Osteoblast (primary cell): Measurements from ENCODE around the gene TRPM5. TPM values are rescaled to one million over a fixed set of nuclear protein-coding genes. Genes with fewer than 3 reads are reported as not detected.

Source experiments
- DNase-seq: peaks from one replicate; pipeline ENCODE4 v3.0.0; 2011; ENCODE audit warnings: low spot score, mixed read lengths; ENCODE audit not compliant: insufficient read length; ENCODE audit errors: missing footprints
- H2AFZ ChIP-seq: 2 replicates; pipeline ENCODE4 v1.6.0; 2011; ENCODE audit warnings: mild to moderate bottlenecking, low read length
- H3K27ac ChIP-seq: 2 replicates; pipeline ENCODE4 v1.5.1; 2011; ENCODE audit warnings: mild to moderate bottlenecking, low read depth, low read length, moderate library complexity
- H3K27me3 ChIP-seq: 2 replicates; pipeline ENCODE4 v1.6.0; 2012; ENCODE audit warnings: mild to moderate bottlenecking, control low read depth, inconsistent platforms, low read length, moderate library complexity; ENCODE audit not compliant: insufficient read depth
- H3K36me3 ChIP-seq: 2 replicates; pipeline ENCODE4 v1.5.1; 2011; ENCODE audit warnings: mild to moderate bottlenecking, low read length, control low read depth, moderate library complexity; ENCODE audit not compliant: insufficient read depth
- H3K4me1 ChIP-seq: 2 replicates; pipeline ENCODE4 v1.5.1; 2011; ENCODE audit warnings: mild to moderate bottlenecking, low read length, control low read depth, moderate library complexity; ENCODE audit not compliant: insufficient read depth
- H3K4me2 ChIP-seq: 2 replicates; pipeline ENCODE4 v1.6.0; 2011; ENCODE audit warnings: mild to moderate bottlenecking, low read length; ENCODE audit not compliant: insufficient read depth
- H3K4me3 ChIP-seq: fragments of 200-600 bp; sonication (generic); 3 replicates; pipeline ENCODE4 v1.5.1; 2012; ENCODE audit warnings: mild to moderate bottlenecking, low read length, inconsistent platforms; ENCODE audit not compliant: insufficient read depth
- H3K79me2 ChIP-seq: 2 replicates; pipeline ENCODE4 v1.6.0; 2012; ENCODE audit warnings: mild to moderate bottlenecking, low read length, control low read depth, inconsistent platforms; ENCODE audit not compliant: insufficient read depth
- H3K9me3 ChIP-seq: 2 replicates; pipeline ENCODE4 v1.5.1; 2011; ENCODE audit warnings: low read depth, low read length, control low read depth
- H4K20me1 ChIP-seq: 2 replicates; pipeline ENCODE4 v1.6.0; 2012; ENCODE audit warnings: mild to moderate bottlenecking, low read length, control low read depth; ENCODE audit not compliant: insufficient read depth
- total RNA-seq: library from RNA; depleted of rRNA; stranded (reverse); fragments of >200 nt; gene quantifications from 2 replicates; pipeline ENCODE4 v1.2.3, GENCODE V29; 2012
- TF ChIP-seq, protein P1 (sequence below): IDR thresholded peaks from 2 replicates; pipeline ENCODE4 v1.5.1; 2011; ENCODE audit warnings: mild to moderate bottlenecking, low read depth, low read length, moderate library complexity; ENCODE audit errors: extremely low read depth

TRPM5 gene
- total RNA-seq, 1 donor: not detected

DNA sequence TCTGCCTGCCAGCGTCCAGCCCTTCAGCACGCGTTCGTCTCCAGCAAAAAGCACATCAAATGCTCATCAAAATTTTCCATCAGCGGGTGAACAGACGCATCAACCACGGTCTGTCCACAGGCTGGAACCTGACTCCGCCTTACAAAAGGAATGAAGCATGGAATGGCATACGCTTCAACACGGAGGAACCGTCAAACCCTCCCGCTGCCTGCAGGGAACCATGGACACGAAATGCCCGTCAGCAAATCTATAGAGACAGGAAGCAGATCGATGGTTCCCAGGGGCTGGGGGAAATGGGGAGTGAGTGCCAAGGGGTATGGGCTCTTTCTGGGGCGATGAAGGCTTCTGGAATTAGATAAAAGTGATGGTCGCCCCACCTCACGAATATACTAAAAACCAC is 27.5 kb downstream of the TRPM5 start:
- no peaks in the 10 kb centered on the region for H3K4me1 ChIP-seq
- TF ChIP-seq, protein P1, sequence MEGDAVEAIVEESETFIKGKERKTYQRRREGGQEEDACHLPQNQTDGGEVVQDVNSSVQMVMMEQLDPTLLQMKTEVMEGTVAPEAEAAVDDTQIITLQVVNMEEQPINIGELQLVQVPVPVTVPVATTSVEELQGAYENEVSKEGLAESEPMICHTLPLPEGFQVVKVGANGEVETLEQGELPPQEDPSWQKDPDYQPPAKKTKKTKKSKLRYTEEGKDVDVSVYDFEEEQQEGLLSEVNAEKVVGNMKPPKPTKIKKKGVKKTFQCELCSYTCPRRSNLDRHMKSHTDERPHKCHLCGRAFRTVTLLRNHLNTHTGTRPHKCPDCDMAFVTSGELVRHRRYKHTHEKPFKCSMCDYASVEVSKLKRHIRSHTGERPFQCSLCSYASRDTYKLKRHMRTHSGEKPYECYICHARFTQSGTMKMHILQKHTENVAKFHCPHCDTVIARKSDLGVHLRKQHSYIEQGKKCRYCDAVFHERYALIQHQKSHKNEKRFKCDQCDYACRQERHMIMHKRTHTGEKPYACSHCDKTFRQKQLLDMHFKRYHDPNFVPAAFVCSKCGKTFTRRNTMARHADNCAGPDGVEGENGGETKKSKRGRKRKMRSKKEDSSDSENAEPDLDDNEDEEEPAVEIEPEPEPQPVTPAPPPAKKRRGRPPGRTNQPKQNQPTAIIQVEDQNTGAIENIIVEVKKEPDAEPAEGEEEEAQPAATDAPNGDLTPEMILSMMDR: no peak
- H3K4me2 ChIP-seq: no peak overlapping the region
- no peak overlapping the region for H3K4me3 ChIP-seq
- H4K20me1 ChIP-seq: no peaks in the 10 kb centered on the region
- H3K79me2 ChIP-seq: no peaks in the 10 kb centered on the region
- H3K27me3 ChIP-seq: no peaks in the 10 kb centered on the region
- no peak overlapping the region for H3K27ac ChIP-seq
- no peaks in the 10 kb centered on the region for H3K9me3 ChIP-seq
- DNase-seq: no peak
- no peaks in the 10 kb centered on the region for H3K36me3 ChIP-seq
- no peak overlapping the region for H2AFZ ChIP-seq

DNA sequence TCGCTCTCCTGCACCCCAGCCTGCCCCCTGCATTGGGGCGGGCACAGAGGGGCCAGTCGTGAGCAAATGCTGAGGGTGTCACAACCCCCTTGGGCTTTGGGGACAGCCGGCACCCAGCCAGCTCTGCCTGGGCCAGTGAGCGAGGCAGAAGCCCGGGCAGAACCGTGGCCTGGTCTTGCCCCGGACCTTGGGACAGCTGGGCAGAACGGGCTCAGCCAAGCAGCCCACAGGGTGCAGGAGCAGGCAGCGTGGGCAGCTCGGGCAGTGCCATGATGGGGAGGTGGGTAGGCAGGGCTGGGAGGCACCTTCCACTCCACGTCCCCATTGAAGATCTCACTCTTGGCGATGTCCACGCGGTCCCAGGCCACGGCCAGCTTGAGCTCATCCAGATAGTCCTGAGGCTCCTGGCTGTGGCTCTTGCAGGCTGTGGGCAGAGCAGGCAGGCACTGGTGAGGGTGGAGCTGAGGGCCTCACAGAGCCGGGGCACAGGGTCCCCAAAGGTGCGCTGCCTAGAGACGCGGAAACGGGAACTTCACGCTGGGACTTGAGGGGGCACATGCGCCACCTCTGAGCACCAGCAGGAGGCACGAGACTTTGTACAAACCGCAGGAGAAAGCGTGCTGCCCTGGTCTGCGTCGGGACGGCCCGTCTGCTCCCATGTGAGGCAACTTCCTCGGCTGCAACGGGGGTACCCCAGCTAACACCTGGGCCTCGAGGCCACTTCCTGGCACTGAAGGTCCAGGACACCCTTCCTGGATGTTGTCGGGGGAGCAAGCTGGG is 28.5 kb downstream of the TRPM5 start:
- TF ChIP-seq, protein P1: no peak
- H3K27me3 ChIP-seq: no peaks in the 10 kb centered on the region
- H4K20me1 ChIP-seq: no peaks in the 10 kb centered on the region
- H3K36me3 ChIP-seq: no peaks in the 10 kb centered on the region
- H3K4me2 ChIP-seq: no peak overlapping the region
- H3K4me3 ChIP-seq: no peak overlapping the region
- DNase-seq: no peak
- no peak overlapping the region for H3K27ac ChIP-seq
- H2AFZ ChIP-seq: no peak overlapping the region
- H3K9me3 ChIP-seq: no peaks in the 10 kb centered on the region
- no peaks in the 10 kb centered on the region for H3K4me1 ChIP-seq
- no peaks in the 10 kb centered on the region for H3K79me2 ChIP-seq

DNA sequence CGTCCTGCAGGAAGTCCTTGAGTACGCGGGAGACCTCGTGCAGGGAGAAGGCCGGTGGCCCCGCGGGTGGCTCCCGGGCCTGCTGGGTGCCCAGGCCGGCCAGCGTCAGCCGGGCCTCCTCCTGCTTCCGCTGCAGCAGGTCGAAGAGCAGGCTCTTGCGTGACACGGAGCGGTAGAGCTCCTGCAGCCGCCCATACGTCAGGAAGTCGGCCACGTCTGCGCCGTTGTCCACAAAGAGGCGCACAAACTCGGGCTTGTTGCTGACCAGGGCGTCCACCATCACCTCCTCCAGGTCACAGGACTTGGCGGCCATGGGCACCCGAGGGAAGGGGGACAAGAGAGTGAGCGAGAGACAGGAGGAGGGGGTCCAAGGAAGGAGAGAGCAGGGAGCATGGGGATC is 29.1 kb downstream of the TRPM5 start:
- no peaks in the 10 kb centered on the region for H3K4me1 ChIP-seq
- H3K4me3 ChIP-seq: no peak overlapping the region
- no peak for DNase-seq
- no peak overlapping the region for H3K27ac ChIP-seq
- H3K9me3 ChIP-seq: no peaks in the 10 kb centered on the region
- no peaks in the 10 kb centered on the region for H4K20me1 ChIP-seq
- no peaks in the 10 kb centered on the region for H3K79me2 ChIP-seq
- TF ChIP-seq, protein P1: no peak
- H3K4me2 ChIP-seq: no peak overlapping the region
- no peaks in the 10 kb centered on the region for H3K36me3 ChIP-seq
- H3K27me3 ChIP-seq: no peaks in the 10 kb centered on the region
- no peak overlapping the region for H2AFZ ChIP-seq

DNA sequence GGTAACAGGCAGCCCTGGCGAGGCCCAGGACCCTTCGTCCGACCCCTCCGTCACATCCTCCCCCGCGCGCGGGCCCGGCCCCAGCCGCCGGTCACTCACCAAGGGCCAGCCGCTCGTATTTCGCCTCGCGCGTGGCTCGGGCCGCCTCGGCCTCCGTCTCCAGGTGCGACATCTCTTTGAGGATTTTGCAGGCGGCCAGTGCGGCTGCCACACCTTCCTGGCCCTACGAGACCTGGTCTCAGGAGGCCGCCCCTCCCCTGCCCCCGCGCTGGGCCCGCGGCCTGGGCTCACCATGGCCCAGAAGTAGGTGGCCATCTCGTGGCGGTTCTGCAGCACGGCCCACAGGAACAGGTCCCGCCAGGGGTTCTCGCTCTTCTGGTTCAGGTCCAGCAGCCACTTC is 29.7 kb downstream of the TRPM5 start:
- Histone ChIP-seq H3K4me2 (no peak overlapping the region), H3K27me3 (no peaks in the 10 kb centered on the region), H3K4me3 (no peak overlapping the region), H3K36me3 (no peaks in the 10 kb centered on the region), H3K9me3 (no peaks in the 10 kb centered on the region), H2AFZ (no peak overlapping the region), H3K27ac (no peak overlapping the region), H3K79me2 (no peaks in the 10 kb centered on the region), H4K20me1 (no peaks in the 10 kb centered on the region), H3K4me1 (no peaks in the 10 kb centered on the region)
- DNase-seq: no peak
- TF ChIP-seq, protein P1: no peak
